ENCODE measurements around the gene RPL27A. TPM values are rescaled to one million over a fixed set of nuclear protein-coding genes. Genes with fewer than 3 reads are reported as not detected.
A peak's percentile ranks its signal among the peaks of the same experiment; 100 is the strongest.

RPL27A gene
- total RNA-seq, 1 donor from 2014 or later, result 1,393 TPM

DNA sequence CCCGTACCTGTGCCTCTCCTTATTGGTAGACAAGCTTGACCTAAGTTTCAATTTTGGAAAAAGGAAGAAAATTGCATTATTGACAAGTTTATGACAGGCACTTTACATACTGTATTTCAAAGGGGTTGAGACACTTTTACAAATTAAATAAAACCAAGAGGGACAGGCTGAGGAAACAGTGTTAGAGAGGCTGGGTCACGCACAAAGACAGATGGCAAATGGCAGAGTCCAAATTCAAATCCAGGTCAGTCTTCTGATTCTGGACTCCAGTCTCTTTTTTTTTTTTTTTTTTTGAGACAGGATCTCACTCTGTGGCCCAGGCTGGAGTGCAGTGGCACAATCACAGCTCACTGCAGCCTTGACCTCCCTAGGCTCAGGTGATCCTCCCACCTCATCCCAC, 10.2 kb upstream of the RPL27A start:
- no peak overlapping the region for H3K4me3 ChIP-seq (ENCODE audit: low read depth, low read length)
- DNase-seq (ENCODE audit: low read depth), result no peak
- TF ChIP-seq, protein P1, sequence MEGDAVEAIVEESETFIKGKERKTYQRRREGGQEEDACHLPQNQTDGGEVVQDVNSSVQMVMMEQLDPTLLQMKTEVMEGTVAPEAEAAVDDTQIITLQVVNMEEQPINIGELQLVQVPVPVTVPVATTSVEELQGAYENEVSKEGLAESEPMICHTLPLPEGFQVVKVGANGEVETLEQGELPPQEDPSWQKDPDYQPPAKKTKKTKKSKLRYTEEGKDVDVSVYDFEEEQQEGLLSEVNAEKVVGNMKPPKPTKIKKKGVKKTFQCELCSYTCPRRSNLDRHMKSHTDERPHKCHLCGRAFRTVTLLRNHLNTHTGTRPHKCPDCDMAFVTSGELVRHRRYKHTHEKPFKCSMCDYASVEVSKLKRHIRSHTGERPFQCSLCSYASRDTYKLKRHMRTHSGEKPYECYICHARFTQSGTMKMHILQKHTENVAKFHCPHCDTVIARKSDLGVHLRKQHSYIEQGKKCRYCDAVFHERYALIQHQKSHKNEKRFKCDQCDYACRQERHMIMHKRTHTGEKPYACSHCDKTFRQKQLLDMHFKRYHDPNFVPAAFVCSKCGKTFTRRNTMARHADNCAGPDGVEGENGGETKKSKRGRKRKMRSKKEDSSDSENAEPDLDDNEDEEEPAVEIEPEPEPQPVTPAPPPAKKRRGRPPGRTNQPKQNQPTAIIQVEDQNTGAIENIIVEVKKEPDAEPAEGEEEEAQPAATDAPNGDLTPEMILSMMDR (conservative IDR thresholded peaks at IDR 0.05; ENCODE audit: low read depth, low read length), result no peak

DNA sequence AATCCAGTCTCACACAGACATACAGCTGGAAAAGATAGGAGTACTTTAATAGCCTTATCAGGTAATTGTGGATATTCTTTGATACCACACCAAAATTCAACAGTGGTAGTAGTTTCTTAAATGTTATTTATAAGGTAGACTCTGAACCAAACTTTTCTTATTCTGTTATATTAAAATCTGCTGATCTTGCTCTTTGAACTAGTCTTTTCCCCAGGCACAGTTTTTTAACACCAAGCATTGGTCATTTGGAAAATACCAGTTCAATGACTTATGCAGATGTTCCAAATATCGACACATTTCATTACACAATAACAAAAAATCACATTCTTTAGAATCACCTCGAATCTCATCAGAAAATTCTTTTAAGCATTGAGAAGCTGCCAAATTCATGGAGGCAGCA, 7.7 kb upstream of the RPL27A start:
- TF ChIP-seq, protein P1 (conservative IDR thresholded peaks at IDR 0.05; ENCODE audit: low read depth, low read length), result no peak
- no peak overlapping the region for H3K4me3 ChIP-seq (ENCODE audit: low read depth, low read length)
- DNase-seq (ENCODE audit: low read depth), result no peak

DNA sequence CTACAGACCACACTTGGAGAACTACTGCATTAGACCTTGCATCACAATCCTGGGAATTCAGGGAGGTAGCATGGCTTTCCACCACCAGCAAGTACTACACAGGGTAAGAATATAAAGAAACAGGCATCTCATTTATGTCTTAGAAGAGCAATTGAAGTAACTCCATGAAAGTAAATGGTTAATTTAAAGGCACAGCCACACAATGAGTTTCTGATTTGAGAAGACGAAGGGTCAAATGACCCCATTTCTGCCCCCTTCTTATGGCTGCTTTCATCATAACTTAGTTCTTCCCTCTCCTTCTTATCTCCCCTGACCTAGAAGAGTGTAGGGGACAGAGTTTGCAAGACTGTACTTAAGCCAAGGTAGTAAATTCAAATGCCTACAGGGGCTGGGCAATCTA, 6.1 kb upstream of the RPL27A start:
- no peak for DNase-seq (ENCODE audit: low read depth)
- TF ChIP-seq, protein P1 (conservative IDR thresholded peaks at IDR 0.05; ENCODE audit: low read depth, low read length), result no peak
- no peak overlapping the region for H3K4me3 ChIP-seq (ENCODE audit: low read depth, low read length)

DNA sequence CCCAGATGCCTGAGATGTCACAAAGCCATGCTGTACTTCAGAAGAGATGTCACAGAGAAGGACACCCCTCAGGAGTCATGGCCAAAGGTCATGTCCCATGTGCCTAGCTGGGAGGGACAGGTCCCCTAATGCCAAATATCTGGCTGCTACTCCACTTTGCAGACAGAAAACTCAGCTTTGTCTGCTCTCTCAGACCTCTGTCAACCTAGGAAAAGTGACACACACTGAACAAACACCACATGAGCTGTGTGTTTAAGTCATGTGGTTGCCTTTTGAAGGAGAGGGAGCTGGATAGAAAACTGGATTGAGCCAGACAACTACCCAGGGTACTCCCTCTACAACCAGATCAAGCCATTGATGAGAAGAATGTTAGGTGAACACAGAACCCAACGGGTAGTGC, 3.6 kb upstream of the RPL27A start:
- DNase-seq (ENCODE audit: low read depth), result no peak
- TF ChIP-seq, protein P1 (conservative IDR thresholded peaks at IDR 0.05; ENCODE audit: low read depth, low read length), result no peak
- H3K4me3 ChIP-seq (ENCODE audit: low read depth, low read length), result no peak overlapping the region

DNA sequence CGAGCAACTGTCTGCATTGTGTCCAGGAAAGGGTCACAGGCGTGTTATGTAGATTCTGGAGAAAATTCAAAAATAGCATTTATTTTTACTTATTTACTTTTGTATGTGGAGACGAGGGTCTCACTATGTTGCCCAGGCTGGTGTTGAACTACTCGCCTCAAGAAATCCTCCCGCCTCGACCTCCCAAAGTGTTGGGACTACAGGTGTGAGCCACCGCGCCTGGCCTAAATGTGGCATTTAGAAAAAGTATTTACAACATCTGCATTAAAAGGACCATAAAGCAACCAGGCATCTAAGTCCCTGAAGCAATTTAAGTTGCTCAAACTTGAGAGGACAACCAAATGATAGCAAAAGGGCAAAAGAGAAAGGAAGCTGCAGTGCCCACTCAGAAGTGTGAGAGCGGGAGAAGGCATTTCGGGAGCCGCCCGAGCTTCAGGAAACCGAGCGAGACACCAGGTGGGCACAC, 722 bp upstream of the RPL27A start:
- TF ChIP-seq, protein P1 (conservative IDR thresholded peaks at IDR 0.05; ENCODE audit: low read depth, low read length), result no peak
- no peak for DNase-seq (ENCODE audit: low read depth)
- H3K4me3 ChIP-seq (ENCODE audit: low read depth, low read length), result peak overlapping the region; percentile 98

DNA sequence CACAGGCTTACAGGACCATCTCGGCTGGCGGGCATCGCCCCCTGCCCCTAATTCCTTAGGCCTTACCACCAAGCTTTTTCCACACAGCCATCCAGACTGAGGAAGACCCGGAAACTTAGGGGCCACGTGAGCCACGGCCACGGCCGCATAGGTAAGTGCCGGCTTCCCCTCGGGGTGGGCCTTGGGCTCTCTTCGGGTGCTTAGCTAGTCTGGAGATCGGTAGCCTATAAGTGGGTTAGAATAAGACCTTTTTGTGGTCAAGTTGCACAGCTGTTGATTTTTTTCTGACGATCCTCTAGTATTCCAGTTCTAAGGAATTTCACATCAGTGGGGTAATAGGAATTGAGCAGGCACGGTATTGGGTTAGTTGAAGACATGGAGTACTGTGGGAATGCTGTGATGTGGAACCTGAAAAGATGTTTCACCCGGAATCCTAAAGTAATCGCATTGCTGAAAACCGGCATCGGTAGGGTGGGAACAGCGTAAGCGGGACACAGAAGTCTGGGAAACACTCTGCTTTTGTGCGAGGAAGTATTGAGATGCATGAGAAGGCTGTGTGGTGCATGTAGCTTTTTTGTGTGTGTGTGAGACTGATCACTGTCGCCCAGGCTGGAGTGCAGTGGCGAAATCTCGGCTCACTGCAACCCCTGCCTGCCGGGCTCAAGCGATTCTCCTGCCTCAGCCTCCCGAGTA, 669 bp downstream of the RPL27A start:
- peak overlapping the region; percentile 98 for H3K4me3 ChIP-seq (ENCODE audit: low read depth, low read length)
- TF ChIP-seq, protein P1 (conservative IDR thresholded peaks at IDR 0.05; ENCODE audit: low read depth, low read length), result no peak
- no peak for DNase-seq (ENCODE audit: low read depth)
